Umbilical cord (tissue), 2 donors: Measurements from ENCODE around the gene ZDHHC14. TPM values are rescaled to one million over a fixed set of nuclear protein-coding genes. Genes with fewer than 3 reads are reported as not detected.
"Not testable (repeated sequence)": the region's sequence is repeated elsewhere in the genome, so short reads cannot be mapped to it uniquely, and the experiment has no call there.

ENCODE experiments used
- DNase-seq: peaks from one replicate; pipeline ENCODE4 v3.0.0-alpha.2; 2015; ENCODE audit warnings: low spot score
- total RNA-seq: library from RNA; depleted of rRNA; stranded (reverse); fragments of >200 nt; gene quantifications from one replicate; pipeline ENCODE4 v1.2.3, GENCODE V29; 2014; ENCODE audit warnings: low replicate concordance; ENCODE audit not compliant: insufficient read depth

ZDHHC14 gene
- total RNA-seq, 1 donor from 2014 or later = 6.5 TPM

- no peak for DNase-seq
Measured at GRCh38 chr6:157551041-157551832, 170.2 kb downstream of the ZDHHC14 start.

GRCh38 chr6:157552081-157552747 lies 171.2 kb downstream of the ZDHHC14 start:
- DNase-seq = no peak

- DNase-seq = no peak
Measured at GRCh38 chr6:157552820-157553485, 172.0 kb downstream of the ZDHHC14 start.

GRCh38 chr6:157554747-157555146 lies 173.8 kb downstream of the ZDHHC14 start:
- DNase-seq = no peak

GRCh38 chr6:157555455-157556143 lies 174.6 kb downstream of the ZDHHC14 start:
- no peak for DNase-seq

GRCh38 chr6:157556144-157556645 lies 175.2 kb downstream of the ZDHHC14 start:
- no peak for DNase-seq

- no peak for DNase-seq
Measured at GRCh38 chr6:157556671-157557430, 175.9 kb downstream of the ZDHHC14 start.

- no peak for DNase-seq
Measured at GRCh38 chr6:157557559-157557958, 176.6 kb downstream of the ZDHHC14 start.

- DNase-seq = no peak
Measured at GRCh38 chr6:157558049-157558448, 177.1 kb downstream of the ZDHHC14 start.

- DNase-seq = no peak
Measured at GRCh38 chr6:157558487-157559200, 177.7 kb downstream of the ZDHHC14 start.

- no peak for DNase-seq
Measured at GRCh38 chr6:157559201-157559756, 178.3 kb downstream of the ZDHHC14 start.

GRCh38 chr6:157560063-157560462 lies 179.1 kb downstream of the ZDHHC14 start:
- not testable (repeated sequence) for DNase-seq

- DNase-seq = no peak
Measured at GRCh38 chr6:157560691-157561413, 179.9 kb downstream of the ZDHHC14 start.

GRCh38 chr6:157561414-157561790 lies 180.4 kb downstream of the ZDHHC14 start:
- DNase-seq = no peak

- DNase-seq = no peak
Measured at GRCh38 chr6:157561929-157562810, 181.2 kb downstream of the ZDHHC14 start.

- no peak for DNase-seq
Measured at GRCh38 chr6:157562997-157563396, 182.0 kb downstream of the ZDHHC14 start.

GRCh38 chr6:157563611-157564284 lies 182.8 kb downstream of the ZDHHC14 start:
- DNase-seq = no peak

GRCh38 chr6:157568702-157569101 lies 187.7 kb downstream of the ZDHHC14 start:
- DNase-seq = no peak
